HepG2 (cell line): ENCODE measurements around the gene SMIM41. TPM values are rescaled to one million over a fixed set of nuclear protein-coding genes. Genes with fewer than 3 reads are reported as not detected.
A peak's percentile ranks its signal among the peaks of the same experiment; 100 is the strongest.

Experiments used
- AKNA ChIP-seq: sonication (generic); formaldehyde crosslinking; IDR thresholded peaks from 2 replicates; pipeline ENCODE4 v1.4.0; 2020; ENCODE audit warnings: missing genetic modification reagents, borderline replicate concordance
- EP300 ChIP-seq, 3 experiments: sonication (generic) in 1 of 3; formaldehyde crosslinking in 1 of 3; IDR thresholded peaks; 2 replicates each; pipeline versions ENCODE4 v1.5.1 to v1.6.1; 2011 to 2020; ENCODE audit warnings: low read depth in 2 of 3, low read length in 2 of 3, borderline replicate concordance in 1 of 3, improper control_type of control experiment in 1 of 3, mild to moderate bottlenecking in 1 of 3, missing genetic modification reagents in 1 of 3, moderate library complexity in 1 of 3
- FIP1L1 ChIP-seq: fragments of 200-400 bp; formaldehyde crosslinking; IDR thresholded peaks from 2 replicates; pipeline ENCODE4 v1.6.1; 2018; ENCODE audit warnings: low read depth, mild to moderate bottlenecking, low read length, moderate library complexity, borderline replicate concordance; ENCODE audit not compliant: insufficient read depth
- FOXJ3 ChIP-seq: sonication (generic); formaldehyde crosslinking; IDR thresholded peaks from 2 replicates; pipeline ENCODE4 v1.4.0; 2020; ENCODE audit warnings: missing genetic modification reagents, mild to moderate bottlenecking, borderline replicate concordance
- GABPA ChIP-seq, 2 experiments: IDR thresholded peaks; 2 replicates each; pipeline ENCODE4 v1.6.1; 2011 to 2016; ENCODE audit warnings: low read depth in 2 of 2, low read length in 1 of 2, missing biosample characterization in 1 of 2, missing genetic modification characterization in 1 of 2
- LBX2 ChIP-seq: sonication (generic); formaldehyde crosslinking; IDR thresholded peaks from 2 replicates; pipeline ENCODE4 v1.5.0; 2020; ENCODE audit warnings: missing genetic modification reagents, mild to moderate bottlenecking, borderline replicate concordance
- PCBP2 ChIP-seq: fragments of 200-400 bp; formaldehyde crosslinking; optimal IDR thresholded peaks from 2 replicates; pipeline ENCODE3; 2018; ENCODE audit warnings: low read length, low read depth; ENCODE audit not compliant: poor library complexity, severe bottlenecking
- SPEN ChIP-seq: sonication (generic); formaldehyde crosslinking; IDR thresholded peaks from 2 replicates; pipeline ENCODE4 v1.5.1; 2020; ENCODE audit warnings: low read depth, mild to moderate bottlenecking, missing genetic modification reagents
- TOE1 ChIP-seq: sonication (generic); formaldehyde crosslinking; IDR thresholded peaks from 2 replicates; pipeline ENCODE4 v1.4.0; 2020; ENCODE audit warnings: mild to moderate bottlenecking, missing genetic modification reagents
- ZFY ChIP-seq: sonication (generic); formaldehyde crosslinking; IDR thresholded peaks from 2 replicates; pipeline ENCODE4 v1.4.0; 2020; ENCODE audit warnings: missing genetic modification reagents
- ZMYM3 ChIP-seq: sonication (generic); formaldehyde crosslinking; IDR thresholded peaks from 2 replicates; pipeline ENCODE4 v1.5.1; 2020; ENCODE audit warnings: mild to moderate bottlenecking, missing genetic modification reagents
- ZNF17 ChIP-seq: sonication (generic); formaldehyde crosslinking; IDR thresholded peaks from 2 replicates; pipeline ENCODE4 v1.5.0; 2020; ENCODE audit warnings: mild to moderate bottlenecking, missing genetic modification reagents
- ZNF33B ChIP-seq: sonication (generic); formaldehyde crosslinking; IDR thresholded peaks from 2 replicates; pipeline ENCODE4 v1.5.1; 2020; ENCODE audit warnings: mild to moderate bottlenecking, missing genetic modification reagents
- ZNF549 ChIP-seq: sonication (generic); formaldehyde crosslinking; IDR thresholded peaks from 2 replicates; pipeline ENCODE4 v1.5.0; 2020; ENCODE audit warnings: missing genetic modification reagents
- ZNF766 ChIP-seq: sonication (generic); formaldehyde crosslinking; IDR thresholded peaks from 2 replicates; pipeline ENCODE4 v1.5.0; 2020; ENCODE audit warnings: missing genetic modification reagents, borderline replicate concordance
- ZNF775 ChIP-seq: sonication (generic); formaldehyde crosslinking; IDR thresholded peaks from 2 replicates; pipeline ENCODE4 v1.4.0; 2020; ENCODE audit warnings: missing genetic modification reagents, mild to moderate bottlenecking, moderate library complexity, borderline replicate concordance
- ZNF891 ChIP-seq: sonication (generic); formaldehyde crosslinking; IDR thresholded peaks from 2 replicates; pipeline ENCODE4 v1.5.0; 2020; ENCODE audit warnings: mild to moderate bottlenecking, missing genetic modification reagents
- polyA plus RNA-seq, 8 experiments: library from polyadenylated mRNA; depleted of rRNA in 3 of 8; stranded (reverse) in 7 of 8; unstranded in 1 of 8; fragments of >200 nt; fragmentation: Illumina TruSeq in 4 of 8; extraction: Trizol in 4 of 8; gene quantifications; 2 replicates each; pipeline versions ENCODE4 v1.2.1 to v1.2.3, GENCODE V29; 2011 to 2016; ENCODE audit warnings: low read depth in 4 of 8, missing spikeins in 1 of 8, mixed read lengths in 1 of 8; ENCODE audit not compliant: insufficient read depth in 1 of 8
- total RNA-seq, 5 experiments: library from RNA; depleted of rRNA; stranded (reverse); fragments of >200 nt; fragmentation: Illumina TruSeq; extraction: Trizol; gene quantifications; 2 replicates each; pipeline ENCODE4 v1.2.3, GENCODE V29; 2016; ENCODE audit warnings: low read depth in 1 of 5
- TF ChIP-seq, protein P1 (sequence below): sonication (generic); formaldehyde crosslinking; IDR thresholded peaks from 2 replicates; pipeline ENCODE4 v1.4.0; 2020; ENCODE audit warnings: missing genetic modification reagents, borderline replicate concordance

Gene SMIM41
- total and polyA plus RNA-seq, 2 of the 13 experiments (the other 11 are each of a cell fraction or from before 2014, with no cell fraction given): not detected

- TF ChIP-seq, protein P1, sequence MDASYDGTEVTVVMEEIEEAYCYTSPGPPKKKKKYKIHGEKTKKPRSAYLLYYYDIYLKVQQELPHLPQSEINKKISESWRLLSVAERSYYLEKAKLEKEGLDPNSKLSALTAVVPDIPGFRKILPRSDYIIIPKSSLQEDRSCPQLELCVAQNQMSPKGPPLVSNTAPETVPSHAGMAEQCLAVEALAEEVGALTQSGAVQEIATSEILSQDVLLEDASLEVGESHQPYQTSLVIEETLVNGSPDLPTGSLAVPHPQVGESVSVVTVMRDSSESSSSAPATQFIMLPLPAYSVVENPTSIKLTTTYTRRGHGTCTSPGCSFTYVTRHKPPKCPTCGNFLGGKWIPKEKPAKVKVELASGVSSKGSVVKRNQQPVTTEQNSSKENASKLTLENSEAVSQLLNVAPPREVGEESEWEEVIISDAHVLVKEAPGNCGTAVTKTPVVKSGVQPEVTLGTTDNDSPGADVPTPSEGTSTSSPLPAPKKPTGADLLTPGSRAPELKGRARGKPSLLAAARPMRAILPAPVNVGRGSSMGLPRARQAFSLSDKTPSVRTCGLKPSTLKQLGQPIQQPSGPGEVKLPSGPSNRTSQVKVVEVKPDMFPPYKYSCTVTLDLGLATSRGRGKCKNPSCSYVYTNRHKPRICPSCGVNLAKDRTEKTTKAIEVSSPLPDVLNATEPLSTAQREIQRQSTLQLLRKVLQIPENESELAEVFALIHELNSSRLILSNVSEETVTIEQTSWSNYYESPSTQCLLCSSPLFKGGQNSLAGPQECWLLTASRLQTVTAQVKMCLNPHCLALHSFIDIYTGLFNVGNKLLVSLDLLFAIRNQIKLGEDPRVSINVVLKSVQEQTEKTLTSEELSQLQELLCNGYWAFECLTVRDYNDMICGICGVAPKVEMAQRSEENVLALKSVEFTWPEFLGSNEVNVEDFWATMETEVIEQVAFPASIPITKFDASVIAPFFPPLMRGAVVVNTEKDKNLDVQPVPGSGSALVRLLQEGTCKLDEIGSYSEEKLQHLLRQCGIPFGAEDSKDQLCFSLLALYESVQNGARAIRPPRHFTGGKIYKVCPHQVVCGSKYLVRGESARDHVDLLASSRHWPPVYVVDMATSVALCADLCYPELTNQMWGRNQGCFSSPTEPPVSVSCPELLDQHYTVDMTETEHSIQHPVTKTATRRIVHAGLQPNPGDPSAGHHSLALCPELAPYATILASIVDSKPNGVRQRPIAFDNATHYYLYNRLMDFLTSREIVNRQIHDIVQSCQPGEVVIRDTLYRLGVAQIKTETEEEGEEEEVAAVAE: no peak
- no peak for TF ChIP-seq ZNF775 (CRISPR knock-in tag)
- TF ChIP-seq FOXJ3: peak; percentile 53; the same call in 1 of the 2 replicates
- TF ChIP-seq LBX2 (CRISPR knock-in tag): no peak
- TF ChIP-seq ZNF891 (CRISPR knock-in tag): no peak
- TF ChIP-seq ZNF549 (CRISPR knock-in tag): no peak
- no peak for TF ChIP-seq AKNA (CRISPR knock-in tag)
- 0 out of 2 replicates have a peak, but pooled peaks have one; percentile 5 for TF ChIP-seq ZMYM3
- TF ChIP-seq TOE1 (CRISPR knock-in tag): no peak
- no peak for TF ChIP-seq SPEN (CRISPR knock-in tag)
- TF ChIP-seq PCBP2: no peak
- no peak for TF ChIP-seq ZNF17 (CRISPR knock-in tag)
- no peak for TF ChIP-seq FIP1L1
- TF ChIP-seq EP300 (IDR thresholded peaks at IDR 0.05; ENCODE audit: low read depth in 2 of 2, low read length in 2 of 2): peak in 1 of 2 experiments; percentile 75; a peak in 2 of 4 replicates
- peak; percentile 18; the same call in 1 of the 2 replicates for TF ChIP-seq EP300 (CRISPR knock-in tag; IDR thresholded peaks at IDR 0.05; ENCODE audit: borderline replicate concordance)
- TF ChIP-seq ZFY (CRISPR knock-in tag): peak; percentile 43; the same call in 1 of the 2 replicates
- no peak for TF ChIP-seq GABPA (IDR thresholded peaks at IDR 0.05; ENCODE audit: low read depth, low read length)
- TF ChIP-seq GABPA (CRISPR knock-in tag; IDR thresholded peaks at IDR 0.05; ENCODE audit: low read depth): peak; percentile 64
- no peak for TF ChIP-seq ZNF33B
- no peak for TF ChIP-seq ZNF766 (CRISPR knock-in tag)
These were observed 40.1 kb downstream of the SMIM41 start (continued) for GRCh38 chr12:52119398-52120254.
